Heart left ventricle (tissue), 16 donors: ENCODE data around the gene LELP1. TPM values are rescaled to one million over a fixed set of nuclear protein-coding genes. Genes with fewer than 3 reads are reported as not detected.

Experiments used
- ATAC-seq, 4 donors: fragments of 200-7000 bp; cut with Tn5 transposase; one replicate each; pipeline ENCODE4 v1.9.1; 2020 to 2022; ENCODE audit warnings: moderate library complexity in 4 of 4, mild to moderate bottlenecking in 3 of 4, moderate number of reproducible peaks in 1 of 4
- DNase-seq, 5 donors: peaks; one replicate each; pipeline ENCODE4 v3.0.0-alpha.2; 2020
- H3K27ac ChIP-seq, 12 donors: fragments of 200-600 bp; sonication (generic) in 4 of 12; one replicate each; pipeline versions ENCODE4 v1.5.0 to v1.8.0; 2016 to 2022; ENCODE audit warnings: mild to moderate bottlenecking in 2 of 12
- H3K27me3 ChIP-seq, 9 donors: fragments of 200-600 bp; sonication (generic) in 2 of 9; one replicate each; pipeline versions ENCODE4 v1.5.1 to v1.8.0; 2016 to 2022; ENCODE audit warnings: mild to moderate bottlenecking in 3 of 9
- H3K36me3 ChIP-seq, 9 donors: fragments of 200-600 bp; sonication (generic) in 2 of 9; one replicate each; pipeline versions ENCODE4 v1.5.0 to v1.8.0; 2018 to 2022; ENCODE audit warnings: mild to moderate bottlenecking in 2 of 9
- H3K4me1 ChIP-seq, 12 donors: fragments of 200-600 bp; sonication (generic) in 4 of 12; one replicate each; pipeline versions ENCODE4 v1.5.0 to v1.8.0; 2016 to 2022; ENCODE audit warnings: mild to moderate bottlenecking in 3 of 12
- H3K4me3 ChIP-seq, 12 donors: fragments of 200-600 bp; sonication (generic) in 4 of 12; one replicate each; pipeline versions ENCODE4 v1.5.0 to v1.8.0; 2017 to 2022; ENCODE audit warnings: mild to moderate bottlenecking in 9 of 12, moderate library complexity in 4 of 12
- H3K9me3 ChIP-seq, 12 donors: fragments of 200-600 bp; sonication (generic) in 4 of 12; one replicate each; pipeline versions ENCODE4 v1.5.0 to v1.8.0; 2016 to 2022; ENCODE audit warnings: mild to moderate bottlenecking in 1 of 12
- POLR2A ChIP-seq, 2 donors: fragments of 450-650 bp; IDR thresholded peaks; one replicate each; pipeline ENCODE4 v1.6.1; 2017; ENCODE audit warnings: antibody characterized with exemption in 2 of 2, mild to moderate bottlenecking in 2 of 2, moderate library complexity in 2 of 2
- WGBS, 4 donors: extraction: QIAGEN DNeasy Blood & Tissue Kit in 2 of 4; methylation state at CpG; one replicate each; pipeline versions ENCODE4 v1.1.5 to v1.1.7; 2013 to 2018; 5-methylcytosine and 5-hydroxymethylcytosine counted together
- intact Hi-C, 10 donors: fragments of 100-400 bp; cut with DNase I; formaldehyde crosslinking; loops; one replicate each; pipeline versions ENCODE4 v1.11.1 to v1.14.2; 2022
- polyA plus RNA-seq, 2 donors: library from polyadenylated mRNA; stranded (reverse); fragments of 200-250 nt; gene quantifications; one replicate each; pipeline ENCODE4 v1.2.3, GENCODE V29; 2013
- total RNA-seq, 9 donors: library from RNA; depleted of rRNA in 2 of 9; stranded (reverse); fragments of >200 nt in 2 of 9; fragmentation: NEBNext Ultra II Directional in 3 of 9; extraction: Animal tissue kit (Norgen Biotek cat#: 25700) in 3 of 9; gene quantifications; one replicate each; pipeline versions ENCODE4 v1.1.0 to v1.2.4, GENCODE V29; 2016 to 2023
- TF ChIP-seq, protein P1 (sequence below), 12 donors: fragments of 200-600 bp; sonication (generic) in 4 of 12; IDR thresholded peaks; one replicate each; pipeline versions ENCODE4 v1.5.0 to v1.8.0; 2018 to 2022; ENCODE audit warnings: antibody characterized with exemption in 12 of 12, mild to moderate bottlenecking in 5 of 12
- donor health status: ischemic (EF 13 %, LVEDD 7.1; RV severe dilation, severe dysfunction).
- donor health status: healthy with polysubstance abuse.
- donor health status: DM: no; HTN: yes; CAD: no.
- donor health status: DM: no; HTN: no; CAD: no.
- donor health status: ischemic (EF 25% LVEDD 6.9; RV normal size, moderate dysfunction).
- donor health status: ischemic (EF 25% LVEDD 5.7; RV mildly dilated, moderate dysfunction).
- donor health status: healthy.
- donor health status: DM: yes; HTN: yes; CAD: no.
- donor health status: ischemic (EF 35%, LVEDD 5.7; RV mildly dilated, moderate dysfunction).
- donor health status: nonischemic (EF 11% LVEDD 7.7; RV severe dilation, severe dysfunction).
- donor health status: DM: yes; HTN: yes; CAD: no.
- donor health status: PGD.
- donor health status: ischemic (EF 29% LVEDD 5.4; RV normal size, mild dysfunction).
- donor health status: nonischemic (EF 23%, LVEDD 6.1; RV moderate dilation, normal function).

LELP1 gene
- total and polyA plus RNA-seq, 11 donors, result not detected

DNA sequence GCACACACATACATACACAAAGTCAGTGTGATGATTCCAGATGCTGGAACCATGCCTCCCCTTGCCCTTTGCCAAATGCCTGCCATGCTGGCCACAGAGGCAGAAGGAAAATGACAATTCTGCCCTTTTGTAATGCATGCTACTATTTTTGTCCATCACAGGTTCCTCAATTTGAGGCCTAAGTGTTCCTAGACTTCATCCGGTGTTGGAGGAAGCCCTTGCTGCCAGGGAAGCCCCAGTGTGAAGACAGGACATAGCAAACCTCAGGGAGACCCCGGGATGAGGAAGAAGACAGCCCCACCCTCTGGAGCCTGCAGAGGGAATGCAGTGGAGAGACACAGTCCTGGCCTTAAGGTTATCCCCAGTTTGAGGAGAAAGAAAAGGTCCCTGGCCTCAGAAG lies 28.6 kb downstream of the LELP1 start:
- Histone ChIP-seq H3K27ac (no peak overlapping the region), H3K4me3 (no peak overlapping the region), H3K9me3 (no peaks in the 10 kb centered on the region), H3K36me3 (no peaks in the 10 kb centered on the region), H3K4me1 (peaks cover 0 to 30% (median 0%) of the 10 kb centered on the region in 12 donors), H3K27me3 (peaks cover 0 to 10% (median 0%) of the 10 kb centered on the region in 9 donors)
- TF ChIP-seq, protein P1, sequence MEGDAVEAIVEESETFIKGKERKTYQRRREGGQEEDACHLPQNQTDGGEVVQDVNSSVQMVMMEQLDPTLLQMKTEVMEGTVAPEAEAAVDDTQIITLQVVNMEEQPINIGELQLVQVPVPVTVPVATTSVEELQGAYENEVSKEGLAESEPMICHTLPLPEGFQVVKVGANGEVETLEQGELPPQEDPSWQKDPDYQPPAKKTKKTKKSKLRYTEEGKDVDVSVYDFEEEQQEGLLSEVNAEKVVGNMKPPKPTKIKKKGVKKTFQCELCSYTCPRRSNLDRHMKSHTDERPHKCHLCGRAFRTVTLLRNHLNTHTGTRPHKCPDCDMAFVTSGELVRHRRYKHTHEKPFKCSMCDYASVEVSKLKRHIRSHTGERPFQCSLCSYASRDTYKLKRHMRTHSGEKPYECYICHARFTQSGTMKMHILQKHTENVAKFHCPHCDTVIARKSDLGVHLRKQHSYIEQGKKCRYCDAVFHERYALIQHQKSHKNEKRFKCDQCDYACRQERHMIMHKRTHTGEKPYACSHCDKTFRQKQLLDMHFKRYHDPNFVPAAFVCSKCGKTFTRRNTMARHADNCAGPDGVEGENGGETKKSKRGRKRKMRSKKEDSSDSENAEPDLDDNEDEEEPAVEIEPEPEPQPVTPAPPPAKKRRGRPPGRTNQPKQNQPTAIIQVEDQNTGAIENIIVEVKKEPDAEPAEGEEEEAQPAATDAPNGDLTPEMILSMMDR (IDR thresholded peaks at IDR 0.05), result no peak
- no peak for TF ChIP-seq POLR2A (IDR thresholded peaks at IDR 0.05)
- DNase-seq (no peak), ATAC-seq (peak in 2 of 4 donors; percentile 31 to 69)
- intact Hi-C loops, result no loop called here
- 35 to 62% (median 56%) methylated on average over 2 of the region's 2 CpGs for WGBS, 4 donors

DNA sequence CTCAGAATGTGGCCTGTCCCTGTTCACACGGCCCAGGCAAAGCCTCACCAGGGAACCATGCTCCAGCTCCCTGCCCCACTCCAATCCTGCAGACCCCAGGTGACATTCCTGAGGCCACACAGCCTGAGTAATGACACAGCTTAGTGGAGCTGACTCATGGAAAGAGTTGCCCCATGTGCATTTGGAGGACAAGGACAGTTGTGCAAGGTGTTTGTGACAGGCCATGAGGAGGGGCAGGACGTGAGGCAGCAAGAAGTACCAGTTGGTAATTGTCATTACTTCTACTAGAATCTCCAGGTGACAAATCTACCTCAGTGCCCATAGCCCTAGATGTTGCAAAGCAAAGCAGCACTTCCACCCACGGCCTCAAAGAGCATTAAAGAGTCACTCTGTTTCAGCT lies 29.3 kb downstream of the LELP1 start:
- H3K27ac ChIP-seq, result no peak overlapping the region
- H3K36me3 ChIP-seq, result no peaks in the 10 kb centered on the region
- no peaks in the 10 kb centered on the region for H3K9me3 ChIP-seq
- ATAC-seq (peak in 2 of 4 donors; percentile 12 to 49), DNase-seq (no peak)
- H3K4me1 ChIP-seq, result peaks cover 0 to 30% (median 0%) of the 10 kb centered on the region in 12 donors
- peaks cover 0 to 9% (median 0%) of the 10 kb centered on the region in 9 donors for H3K27me3 ChIP-seq
- no peak for TF ChIP-seq POLR2A (IDR thresholded peaks at IDR 0.05)
- TF ChIP-seq, protein P1 (IDR thresholded peaks at IDR 0.05), result no peak
- intact Hi-C loops, result no loop called here
- no peak overlapping the region for H3K4me3 ChIP-seq
- WGBS, 4 donors, result 42 to 53% (median 47%) methylated on average over 3 of the region's 3 CpGs

DNA sequence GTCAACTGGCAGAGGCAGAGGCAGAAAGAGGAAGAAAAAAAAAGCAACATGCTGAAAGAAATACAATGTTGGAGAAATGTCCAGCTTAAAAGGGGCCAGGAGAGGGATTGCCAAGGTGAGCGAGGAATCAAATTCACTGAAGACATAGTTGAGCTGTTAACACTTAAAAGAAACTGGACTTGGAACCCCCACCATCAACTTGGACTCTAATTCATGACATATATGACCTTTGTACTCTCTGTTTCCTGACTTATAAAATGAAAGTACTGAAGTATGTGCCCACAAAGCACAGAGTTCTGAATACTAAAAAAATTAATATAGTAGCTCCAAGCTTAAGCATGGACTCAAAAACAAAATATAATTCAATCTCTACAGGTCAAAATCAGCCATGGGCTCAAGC lies 30.2 kb downstream of the LELP1 start:
- Histone ChIP-seq H3K4me1 (peaks cover 0 to 30% (median 0%) of the 10 kb centered on the region in 12 donors), H3K4me3 (no peak overlapping the region), H3K9me3 (no peaks in the 10 kb centered on the region), H3K36me3 (no peaks in the 10 kb centered on the region), H3K27ac (no peak overlapping the region), H3K27me3 (peaks cover 0 to 7% (median 0%) of the 10 kb centered on the region in 9 donors)
- no peak for ATAC-seq
- no peak for DNase-seq
- no peak for TF ChIP-seq POLR2A (IDR thresholded peaks at IDR 0.05)
- TF ChIP-seq, protein P1 (IDR thresholded peaks at IDR 0.05), result no peak
- WGBS, 4 donors, result 79 to 82% (median 81%) methylated on average over 1 of the region's 1 CpG
- intact Hi-C loops, result no loop called here

- no peak overlapping the region for H3K27ac ChIP-seq
- H3K36me3 ChIP-seq, result no peaks in the 10 kb centered on the region
- no peak for DNase-seq
- no peak for TF ChIP-seq POLR2A (IDR thresholded peaks at IDR 0.05)
- TF ChIP-seq, protein P1 (IDR thresholded peaks at IDR 0.05), result no peak
- H3K4me3 ChIP-seq, result no peak overlapping the region
- WGBS, 4 donors, result 41 to 53% (median 47%) methylated on average over 2 of the region's 2 CpGs
- intact Hi-C loops, result no loop called here
- H3K9me3 ChIP-seq, result no peaks in the 10 kb centered on the region
- H3K27me3 ChIP-seq, result peaks cover 0 to 3% (median 0%) of the 10 kb centered on the region in 9 donors
- ATAC-seq, result peak in 1 of 4 donors; percentile 22
- peaks cover 0 to 4% (median 0%) of the 10 kb centered on the region in 12 donors for H3K4me1 ChIP-seq
Observed at GRCh38 chr1:153238527-153238926, 35.3 kb downstream of the LELP1 start.
